NK-92 treated with Interleukin-12 subunit alpha and Interleukin-12 subunit beta, amount 100 ng/mL, for 24 hours (cell line): ENCODE data around the gene DNAH8.
A peak's percentile ranks its signal among the peaks of the same experiment; 100 is the strongest.

ENCODE experiments used
- DNase-seq: peaks from one replicate; lab custom pipeline; 2025; lab: John Stamatoyannopoulos, UW

Gene DNAH8

GRCh38 chr6:39018103-39018502, 303.0 kb downstream of the DNAH8 start:
- no peak for DNase-seq

- no peak for DNase-seq
Observed at GRCh38 chr6:39020136-39020535, 305.0 kb downstream of the DNAH8 start.

- DNase-seq, result no peak
Observed at GRCh38 chr6:39021041-39021440, 305.9 kb downstream of the DNAH8 start.

GRCh38 chr6:39021779-39022178, 306.7 kb downstream of the DNAH8 start:
- DNase-seq, result no peak

- DNase-seq, result no peak
Observed at GRCh38 chr6:39026175-39026574, 311.1 kb downstream of the DNAH8 start.

GRCh38 chr6:39029156-39030011, 314.3 kb downstream of the DNAH8 start:
- peak; percentile 49 for DNase-seq

GRCh38 chr6:39035681-39036080, 320.6 kb downstream of the DNAH8 start:
- DNase-seq, result no peak

- DNase-seq, result no peak
Observed at GRCh38 chr6:39037082-39037508, 322.0 kb downstream of the DNAH8 start.

GRCh38 chr6:39037707-39038106, 322.6 kb downstream of the DNAH8 start:
- no peak for DNase-seq

- DNase-seq, result no peak
Observed at GRCh38 chr6:39040080-39040673, 325.1 kb downstream of the DNAH8 start.

GRCh38 chr6:39041072-39041471, 326.0 kb downstream of the DNAH8 start:
- DNase-seq, result no peak

GRCh38 chr6:39043776-39044175, 328.7 kb downstream of the DNAH8 start:
- DNase-seq, result no peak

- DNase-seq, result no peak
Observed at GRCh38 chr6:39044181-39044580, 329.1 kb downstream of the DNAH8 start.

- no peak for DNase-seq
Observed at GRCh38 chr6:39047434-39048327, 332.6 kb downstream of the DNAH8 start.

GRCh38 chr6:39048481-39049399, 333.6 kb downstream of the DNAH8 start, which contains the start of gene GLP1R:
Gene GLP1R (plus strand): TSS chr6:39048781. CDS start chr6:39048841, 60 bp downstream.
- no peak for DNase-seq

GRCh38 chr6:39049575-39050283, 334.6 kb downstream of the DNAH8 start:
- no peak for DNase-seq

GRCh38 chr6:39050453-39051112, 335.5 kb downstream of the DNAH8 start:
- DNase-seq, result peak; percentile 54

GRCh38 chr6:39051399-39052122, 336.4 kb downstream of the DNAH8 start:
- peak; percentile 57 for DNase-seq

- no peak for DNase-seq
Observed at GRCh38 chr6:39053016-39053624, 338.0 kb downstream of the DNAH8 start.
